Measurements from ENCODE around the gene TSSK6. TPM values are rescaled to one million over a fixed set of nuclear protein-coding genes. Genes with fewer than 3 reads are reported as not detected.

Gene TSSK6
- total RNA-seq, 2 experiments from 2014 or later: 5.8 to 6.5 TPM

DNA sequence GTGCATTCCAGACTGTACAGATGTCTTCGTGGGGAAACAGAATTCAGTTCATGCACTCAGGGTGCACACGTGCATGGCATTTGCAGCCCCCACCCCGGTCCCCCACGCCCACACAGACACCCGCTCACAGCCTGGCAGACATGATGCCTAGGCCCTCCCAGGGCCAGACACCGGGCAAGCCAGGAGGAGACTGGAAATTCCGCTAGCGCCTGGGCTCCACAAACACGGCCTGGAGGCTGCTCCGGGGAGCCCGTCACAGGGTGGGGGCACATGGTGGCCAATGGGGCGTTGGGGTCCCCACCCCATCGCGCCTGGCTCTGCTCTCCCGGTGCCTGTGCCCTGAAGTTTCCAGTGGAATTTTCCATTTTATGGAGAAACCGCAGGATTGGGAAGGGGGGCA lies 26.3 kb upstream of the TSSK6 start:
- Mint-ChIP-seq H3K4me1 (peaks cover 21% of the 10 kb centered on the region), H3K27ac (no peak overlapping the region), H3K36me3 (peaks cover 3% of the 10 kb centered on the region), H3K9me3 (no peaks in the 10 kb centered on the region), H3K27me3 (peaks cover 18% of the 10 kb centered on the region), H3K4me3 (peak overlapping the region; percentile 70)
- DNase-seq (no peak), ATAC-seq (ENCODE audit: low read depth) (no peak)
- POLR2A ChIA-PET: interaction anchor here (0.9 to 1.0 kb wide), 2 partner anchors 52 to 87 kb away, joined by 3 read pairs; no protein-coding TSS in a partner anchor

DNA sequence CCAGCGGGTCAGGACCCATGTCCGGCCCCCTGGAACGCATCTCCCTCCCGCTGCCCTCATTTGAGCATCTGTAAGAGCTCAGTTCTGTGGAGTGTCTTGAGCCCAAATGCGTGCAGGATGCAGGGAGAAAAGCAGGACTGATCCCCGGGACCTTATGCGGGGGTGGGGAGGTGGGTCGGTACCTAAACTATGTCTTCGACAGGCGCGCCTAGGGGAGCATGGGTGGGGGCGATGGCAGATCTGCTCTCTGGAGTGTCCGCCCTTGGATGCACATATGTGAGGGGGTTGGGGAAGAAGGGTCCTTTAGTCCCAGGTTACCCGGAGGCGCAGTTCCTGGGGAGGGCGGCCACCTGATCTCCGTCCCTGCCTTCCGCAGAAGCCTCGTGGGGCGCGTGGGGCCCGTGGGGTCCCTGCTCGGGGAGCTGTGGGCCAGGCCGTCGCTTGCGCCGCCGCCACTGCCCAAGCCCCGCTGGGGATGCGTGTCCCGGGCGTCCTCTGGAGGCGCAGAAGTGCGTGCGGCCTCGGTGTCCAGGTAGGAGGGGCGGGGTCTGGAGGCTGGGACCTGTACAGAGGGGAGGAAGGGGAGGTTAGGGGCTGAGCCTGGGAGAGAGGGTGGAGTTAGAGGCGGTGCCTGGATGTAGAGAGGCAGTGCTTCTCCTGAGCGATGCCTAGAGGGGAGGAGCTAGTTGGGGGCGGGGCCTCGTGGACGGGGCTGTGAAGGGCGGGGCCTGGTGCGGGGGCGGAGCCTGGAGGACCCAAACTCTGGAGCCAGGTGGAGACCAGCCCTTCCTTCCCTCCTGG lies 25.6 kb upstream of the TSSK6 start:
- POLR2A ChIA-PET: interaction anchor here (0.8 to 1.2 kb wide), 4 partner anchors 48 to 88 kb away, joined by 3 to 4 read pairs (median 3); no protein-coding TSS in a partner anchor
- Mint-ChIP-seq H3K27me3 (peaks cover 18% of the 10 kb centered on the region), H3K27ac (peak overlapping the region; percentile 73), H3K4me1 (peaks cover 21% of the 10 kb centered on the region), H3K9me3 (no peaks in the 10 kb centered on the region), H3K36me3 (peaks cover 3% of the 10 kb centered on the region), H3K4me3 (peak overlapping the region; percentile 70)
- DNase-seq (peak; percentile 84), ATAC-seq (ENCODE audit: low read depth) (peak; percentile 84)

DNA sequence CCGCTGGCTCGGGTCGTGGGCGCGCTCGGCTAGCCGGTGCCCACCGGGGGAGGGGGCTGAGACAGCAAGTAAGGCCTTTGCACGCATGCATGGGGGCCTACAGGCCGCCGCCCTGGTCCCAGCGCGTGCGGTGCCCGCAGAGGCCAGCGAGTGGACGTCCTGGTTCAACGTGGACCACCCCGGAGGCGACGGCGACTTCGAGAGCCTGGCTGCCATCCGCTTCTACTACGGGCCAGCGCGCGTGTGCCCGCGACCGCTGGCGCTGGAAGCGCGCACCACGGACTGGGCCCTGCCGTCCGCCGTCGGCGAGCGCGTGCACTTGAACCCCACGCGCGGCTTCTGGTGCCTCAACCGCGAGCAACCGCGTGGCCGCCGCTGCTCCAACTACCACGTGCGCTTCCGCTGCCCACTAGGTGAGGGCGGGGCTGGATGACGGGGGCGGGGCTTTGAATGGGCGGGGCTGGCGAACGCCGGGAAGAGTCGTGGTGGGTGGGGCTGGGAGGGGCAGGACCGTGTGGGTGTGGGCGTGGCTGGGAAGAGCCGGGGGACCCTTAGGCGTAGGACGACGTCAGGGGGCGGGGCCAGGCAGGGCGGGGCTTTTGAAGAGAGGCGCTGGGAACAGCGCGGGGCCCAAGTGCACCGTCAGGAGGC lies 24.8 kb upstream of the TSSK6 start:
- H3K36me3 Mint-ChIP-seq: peaks cover 3% of the 10 kb centered on the region
- POLR2A ChIA-PET: interaction anchor here (0.8 to 1.9 kb wide), 4 partner anchors 49 to 78 kb away, joined by 3 to 6 read pairs (median 4); partner anchors contain the start of gene PBX4
- peaks cover 18% of the 10 kb centered on the region for H3K27me3 Mint-ChIP-seq
- DNase-seq: peak; percentile 79
- peak overlapping the region; percentile 73 for H3K27ac Mint-ChIP-seq
- H3K4me3 Mint-ChIP-seq: peak overlapping the region; percentile 70
- ATAC-seq (ENCODE audit: low read depth): peak; percentile 37
- no peaks in the 10 kb centered on the region for H3K9me3 Mint-ChIP-seq
- H3K4me1 Mint-ChIP-seq: peaks cover 21% of the 10 kb centered on the region

DNA sequence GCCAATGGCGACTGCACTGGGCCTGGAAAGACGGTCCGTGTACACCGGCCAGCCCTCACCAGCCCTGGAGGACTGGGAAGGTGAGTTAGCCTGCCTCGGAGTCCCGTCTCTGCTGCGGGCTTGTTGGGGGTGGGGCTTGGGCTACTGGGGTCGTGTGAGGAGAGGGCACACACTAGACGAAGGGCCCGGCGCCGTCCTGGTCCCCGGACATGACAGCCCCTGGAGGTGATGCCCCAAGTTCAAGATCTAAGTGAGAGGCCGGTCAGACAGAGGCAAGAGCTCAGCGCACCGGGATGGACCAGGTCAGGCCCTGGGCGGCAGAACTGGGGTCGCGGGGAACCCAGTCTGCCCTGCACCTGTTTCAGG lies 24.3 kb upstream of the TSSK6 start:
- Mint-ChIP-seq H3K27me3 (peaks cover 18% of the 10 kb centered on the region), H3K27ac (no peak overlapping the region), H3K36me3 (peaks cover 3% of the 10 kb centered on the region), H3K4me3 (no peak overlapping the region), H3K9me3 (no peaks in the 10 kb centered on the region), H3K4me1 (peaks cover 21% of the 10 kb centered on the region)
- no peak for ATAC-seq (ENCODE audit: low read depth)
- peak; percentile 38 for DNase-seq
- POLR2A ChIA-PET: interaction anchor here (1.3 to 1.9 kb wide), 3 partner anchors 24 to 89 kb away, joined by 3 to 9 read pairs (median 6); partner anchors contain the start of genes LPAR2, NDUFA13, PBX4 and TSSK6

DNA sequence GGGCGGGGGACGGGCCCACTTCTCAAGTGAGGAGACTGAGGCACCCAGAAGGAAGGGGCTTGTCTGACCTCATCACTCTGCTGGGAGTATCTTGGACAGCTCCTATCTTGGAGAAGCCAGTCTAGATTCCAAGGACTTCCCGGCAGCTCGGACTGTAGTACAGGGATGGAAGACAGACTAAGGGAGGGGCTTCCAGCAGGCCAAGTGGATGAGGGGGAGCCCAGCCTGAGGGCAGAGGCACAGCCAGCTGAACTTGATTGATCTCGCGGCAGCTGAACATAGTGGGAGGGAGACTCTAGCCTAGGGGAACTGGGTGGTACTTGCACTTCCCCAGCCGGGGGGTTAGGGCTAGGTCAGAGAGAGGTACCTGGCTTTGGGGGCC lies 23.4 kb upstream of the TSSK6 start:
- H3K4me1 Mint-ChIP-seq: peaks cover 28% of the 10 kb centered on the region
- H3K36me3 Mint-ChIP-seq: peaks cover 8% of the 10 kb centered on the region
- POLR2A ChIA-PET: interaction anchor here (0.7 to 1.9 kb wide), 6 partner anchors 23 to 140 kb away, joined by 3 to 9 read pairs (median 4); partner anchors contain the start of genes ATP13A1, LPAR2, NDUFA13 and PBX4
- no peak for DNase-seq
- H3K9me3 Mint-ChIP-seq: no peaks in the 10 kb centered on the region
- peaks cover 18% of the 10 kb centered on the region for H3K27me3 Mint-ChIP-seq
- no peak for ATAC-seq (ENCODE audit: low read depth)
- peak overlapping the region; percentile 3 for H3K4me3 Mint-ChIP-seq
- no peak overlapping the region for H3K27ac Mint-ChIP-seq

DNA sequence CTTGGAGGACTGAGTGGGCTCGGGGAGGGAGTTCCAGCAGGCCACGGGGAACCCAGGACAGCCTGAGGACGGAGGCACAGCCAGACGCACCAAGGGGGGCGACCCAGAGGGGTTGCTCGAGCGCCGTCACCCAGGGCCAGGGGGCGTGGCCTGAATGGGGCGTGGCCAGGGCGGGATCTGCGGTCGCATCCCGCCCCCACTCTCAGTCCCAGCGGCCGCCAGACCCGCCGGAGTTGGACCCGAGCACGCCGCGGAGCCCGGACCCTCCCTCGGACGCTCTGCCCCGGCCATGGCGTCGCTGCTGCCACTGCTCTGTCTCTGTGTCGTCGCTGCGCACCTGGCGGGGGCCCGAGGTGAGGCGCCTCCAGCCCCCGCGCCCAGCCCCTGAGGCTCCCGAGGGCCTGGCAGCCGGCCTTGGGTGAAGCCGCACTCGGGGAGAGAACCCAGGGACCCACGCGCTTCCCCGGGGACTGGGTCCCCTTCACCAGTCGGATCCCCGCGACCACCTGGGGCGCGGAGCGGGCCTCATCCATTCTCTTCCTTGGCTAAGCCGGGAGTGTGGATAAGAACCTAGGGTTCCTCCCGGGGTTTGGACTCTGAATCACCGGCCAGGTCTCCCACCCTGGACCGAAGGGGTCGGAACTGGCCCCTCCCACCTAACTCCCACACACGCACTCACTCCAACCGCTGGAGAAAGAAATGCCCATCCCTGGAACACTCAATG lies 22.9 kb upstream of the TSSK6 start, which contains the start of gene CILP2:
Gene CILP2 (plus strand): TSS at position 205 of the 724 bp plus-strand sequence. CDS start 85 bp downstream, at position 290.
- Mint-ChIP-seq H3K4me3 (peak within 1 kb of the TSS; percentile 37), H3K36me3 (peaks cover 9% of the 10 kb centered on the region), H3K27ac (no peak within 1 kb of the TSS), H3K27me3 (peaks cover 18% of the 10 kb centered on the region), H3K9me3 (no peaks in the 10 kb centered on the region), H3K4me1 (peaks cover 31% of the 10 kb centered on the region)
- no peak for ATAC-seq (ENCODE audit: low read depth)
- DNase-seq: peak; percentile 57
- POLR2A ChIA-PET: interaction anchor here (1.1 to 1.9 kb wide), 5 partner anchors 22 to 126 kb away, joined by 3 to 9 read pairs (median 4); partner anchors contain the start of genes ATP13A1, LPAR2, NDUFA13 and PBX4

DNA sequence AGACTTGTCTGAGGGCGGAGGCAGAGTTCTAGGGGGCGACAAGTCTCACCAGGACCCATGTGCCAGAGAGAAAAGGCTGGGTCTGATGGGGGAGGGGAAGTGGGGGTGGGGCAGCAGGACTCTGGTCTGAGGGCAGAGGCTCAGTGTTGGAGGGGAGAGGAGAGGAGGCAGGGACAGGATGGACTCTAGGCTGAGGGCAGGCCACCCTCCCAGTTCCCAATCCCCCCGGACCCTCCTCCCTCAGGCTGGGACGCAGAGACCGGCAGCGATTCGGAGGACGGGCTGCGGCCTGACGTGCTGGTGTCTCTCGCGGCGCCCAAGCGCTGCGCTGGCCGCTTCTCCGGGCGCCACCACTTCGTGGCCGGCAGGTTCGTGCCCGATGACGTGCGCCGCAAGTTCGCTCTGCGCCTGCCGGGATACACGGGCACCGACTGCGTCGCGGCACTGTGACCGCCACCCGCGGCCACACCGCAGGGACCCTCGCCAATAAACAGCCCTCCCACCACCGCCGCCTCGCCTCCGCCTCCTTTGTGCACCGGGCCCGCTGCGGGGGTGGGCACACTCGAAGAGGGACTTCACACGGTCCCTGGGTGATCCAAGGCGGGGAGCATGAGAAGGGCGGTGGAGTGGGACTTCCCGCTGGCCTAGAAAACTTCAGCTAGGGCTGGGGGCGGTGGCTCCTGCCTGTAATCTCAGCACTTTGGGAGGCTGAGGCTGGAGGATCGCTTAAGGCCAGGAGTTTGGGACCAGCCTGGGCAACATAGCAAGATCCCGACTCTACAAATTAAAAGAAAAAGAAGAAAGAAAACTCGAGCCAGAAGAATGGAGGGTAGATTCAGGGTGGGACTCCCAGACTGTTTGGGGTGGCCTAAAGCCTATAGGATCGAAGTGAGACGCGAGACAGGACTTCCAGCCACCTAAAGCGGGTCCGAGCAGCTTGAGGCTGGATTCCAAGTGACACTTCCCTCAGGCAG lies 22.0 kb upstream of the TSSK6 start:
- peaks cover 18% of the 10 kb centered on the region for H3K27me3 Mint-ChIP-seq
- no peaks in the 10 kb centered on the region for H3K9me3 Mint-ChIP-seq
- ATAC-seq (ENCODE audit: low read depth): no peak
- DNase-seq: no peak
- peaks cover 29% of the 10 kb centered on the region for H3K4me1 Mint-ChIP-seq
- POLR2A ChIA-PET: no interaction called here
- peak overlapping the region; percentile 37 for H3K4me3 Mint-ChIP-seq
- H3K36me3 Mint-ChIP-seq: peaks cover 9% of the 10 kb centered on the region
- no peak overlapping the region for H3K27ac Mint-ChIP-seq

DNA sequence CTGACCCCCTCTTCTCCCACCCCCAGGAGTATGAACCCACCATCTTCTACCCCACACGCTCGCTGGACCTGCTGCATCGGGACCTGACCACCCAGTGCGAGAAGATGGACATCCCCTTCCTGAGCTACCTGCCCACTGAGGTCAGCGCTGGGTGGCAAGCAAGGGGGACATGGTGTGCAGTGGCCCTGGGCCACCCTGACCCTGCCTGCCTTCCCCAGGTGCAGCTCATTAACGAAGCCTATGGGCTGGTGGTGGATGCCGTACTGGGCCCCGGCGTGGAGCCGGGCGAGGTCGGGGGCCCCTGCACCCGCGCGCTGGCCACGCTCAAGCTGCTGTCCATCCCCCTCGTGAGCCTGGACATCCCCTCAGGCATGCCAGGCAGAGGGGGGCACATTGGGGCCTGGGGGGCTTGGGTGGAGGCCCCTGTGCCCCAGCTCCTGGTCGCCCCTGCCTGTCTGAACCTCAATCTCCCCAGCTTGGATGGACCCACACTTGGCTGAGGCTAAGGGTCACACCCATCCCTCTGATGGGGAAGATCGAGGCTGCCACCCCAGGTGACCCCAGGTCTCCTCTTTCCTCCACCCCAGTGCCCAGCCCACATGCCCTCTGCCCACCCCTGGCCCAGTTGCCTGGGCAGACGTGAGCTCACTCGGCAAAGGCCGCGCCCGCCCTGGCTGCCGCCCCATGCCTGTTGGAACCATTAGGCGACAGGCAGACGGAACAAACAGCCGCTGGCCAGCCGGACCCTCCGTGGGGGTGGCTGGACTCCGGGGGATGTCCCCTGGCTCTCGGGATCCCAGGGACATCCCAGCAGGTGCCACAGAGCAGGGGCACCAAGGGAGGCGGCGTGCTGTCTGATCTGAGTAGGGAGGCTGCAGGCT lies 20.2 kb upstream of the TSSK6 start:
- Mint-ChIP-seq H3K4me3 (no peak overlapping the region), H3K27me3 (peaks cover 18% of the 10 kb centered on the region), H3K4me1 (peaks cover 23% of the 10 kb centered on the region), H3K27ac (no peak overlapping the region), H3K9me3 (no peaks in the 10 kb centered on the region), H3K36me3 (peaks cover 16% of the 10 kb centered on the region)
- no peak for DNase-seq
- POLR2A ChIA-PET: interaction anchor here (0.5 kb wide), 1 partner anchor 63 kb away, joined by 3 read pairs; no protein-coding TSS in a partner anchor
- no peak for ATAC-seq (ENCODE audit: low read depth)

DNA sequence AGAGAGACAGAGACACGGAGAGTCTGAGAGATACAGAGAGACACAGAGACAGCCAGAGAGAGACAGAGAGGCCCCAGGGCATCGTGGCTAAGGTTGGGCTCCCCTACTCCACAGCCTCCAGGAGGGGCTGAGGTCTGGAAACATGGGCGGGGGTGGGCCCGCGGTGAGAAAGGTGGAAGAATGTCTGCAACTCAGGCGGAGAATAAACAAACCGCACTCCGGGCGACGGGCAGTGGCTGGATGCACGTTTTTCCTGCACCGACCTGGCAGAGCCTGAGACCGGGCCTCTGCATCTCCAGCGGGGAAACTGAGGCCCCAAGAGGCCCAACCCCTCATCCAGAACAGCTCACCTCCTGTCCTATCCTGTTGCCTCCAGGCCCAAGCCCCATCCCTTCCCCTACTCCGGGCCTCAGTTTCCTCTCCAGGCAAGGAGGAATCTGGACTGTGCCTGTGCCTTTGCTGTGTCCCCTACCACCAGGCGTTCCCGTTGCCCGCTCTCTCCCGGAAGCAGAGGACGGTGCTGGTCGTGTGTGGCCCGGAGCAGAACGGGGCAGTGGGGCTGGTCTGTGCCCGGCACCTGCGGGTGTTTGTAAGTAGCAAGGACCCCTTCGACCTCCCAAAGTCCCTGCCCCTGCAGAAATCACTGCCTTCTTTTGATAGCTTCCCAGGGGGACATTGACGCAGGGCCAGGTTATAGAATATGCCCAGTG lies 19.4 kb upstream of the TSSK6 start:
- Mint-ChIP-seq H3K36me3 (peaks cover 16% of the 10 kb centered on the region), H3K4me3 (no peak overlapping the region), H3K9me3 (no peaks in the 10 kb centered on the region), H3K4me1 (peaks cover 22% of the 10 kb centered on the region), H3K27ac (peak overlapping the region; percentile 17), H3K27me3 (peaks cover 18% of the 10 kb centered on the region)
- ATAC-seq (ENCODE audit: low read depth): no peak
- DNase-seq: no peak
- POLR2A ChIA-PET: no interaction called here

DNA sequence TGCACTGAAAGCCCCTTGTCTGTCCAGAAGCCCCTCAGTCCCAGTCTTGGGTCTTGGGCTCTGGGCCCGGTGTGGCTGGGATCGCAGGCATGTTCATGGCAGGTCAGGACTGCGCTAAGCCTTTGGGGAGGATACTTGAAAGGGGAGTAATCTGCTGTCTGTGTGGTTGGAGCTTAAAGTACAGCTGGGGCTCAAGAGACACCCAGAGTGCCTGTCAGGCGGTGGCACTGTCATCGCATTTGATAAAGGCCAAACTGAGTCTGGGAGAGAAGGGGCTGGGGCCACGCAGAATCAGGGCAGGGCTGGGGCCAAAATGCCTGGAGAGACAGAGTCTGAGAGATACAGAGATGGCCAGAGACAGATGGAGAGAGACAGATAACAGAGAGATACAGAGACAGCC lies 18.5 kb upstream of the TSSK6 start:
- Mint-ChIP-seq H3K27ac (no peak overlapping the region), H3K9me3 (no peaks in the 10 kb centered on the region), H3K27me3 (peaks cover 9% of the 10 kb centered on the region), H3K4me3 (no peak overlapping the region), H3K4me1 (peaks cover 22% of the 10 kb centered on the region), H3K36me3 (peaks cover 20% of the 10 kb centered on the region)
- ATAC-seq (ENCODE audit: low read depth): no peak
- DNase-seq: no peak
- POLR2A ChIA-PET: no interaction called here
